Neutrophil (primary cell): ENCODE data around the gene SOX4.

Experiments used
- H3K27ac ChIP-seq: fragments of 200-600 bp; sonication (generic); 2 replicates; pipeline ENCODE4 v1.5.1; 2016; ENCODE audit warnings: mild to moderate bottlenecking, moderate library complexity
- H3K27me3 ChIP-seq: fragments of 200-600 bp; sonication (generic); 2 replicates; pipeline ENCODE4 v1.6.0; 2016; ENCODE audit warnings: mild to moderate bottlenecking
- H3K36me3 ChIP-seq: fragments of 200-600 bp; sonication (generic); 2 replicates; pipeline ENCODE4 v1.5.1; 2017
- H3K4me1 ChIP-seq, 2 experiments: fragments of 200-600 bp in 1 of 2; sonication (generic) in 1 of 2; 1 replicate in 1 of 2; 2 replicates in 1 of 2; pipeline versions ENCODE4 v1.5.1 to v1.6.1; 2013 to 2016; ENCODE audit warnings: low read depth in 1 of 2, low read length in 1 of 2, mild to moderate bottlenecking in 1 of 2, moderate library complexity in 1 of 2; ENCODE audit not compliant: control insufficient read depth in 1 of 2, insufficient read depth in 1 of 2
- H3K4me3 ChIP-seq, 2 experiments: fragments of 200-600 bp in 1 of 2; sonication (generic) in 1 of 2; 1 replicate in 1 of 2; 2 replicates in 1 of 2; pipeline ENCODE4 v1.5.1; 2013 to 2016; ENCODE audit warnings: low read depth in 1 of 2, low read length in 1 of 2, mild to moderate bottlenecking in 1 of 2, moderate library complexity in 1 of 2
- H3K9me3 ChIP-seq: fragments of 200-600 bp; sonication (generic); 2 replicates; pipeline ENCODE4 v1.5.1; 2016
- TF ChIP-seq, protein P1 (sequence below): fragments of 200-600 bp; sonication (generic); IDR thresholded peaks from 2 replicates; pipeline ENCODE4 v1.5.1; 2016; ENCODE audit warnings: antibody characterized with exemption

Gene SOX4

DNA sequence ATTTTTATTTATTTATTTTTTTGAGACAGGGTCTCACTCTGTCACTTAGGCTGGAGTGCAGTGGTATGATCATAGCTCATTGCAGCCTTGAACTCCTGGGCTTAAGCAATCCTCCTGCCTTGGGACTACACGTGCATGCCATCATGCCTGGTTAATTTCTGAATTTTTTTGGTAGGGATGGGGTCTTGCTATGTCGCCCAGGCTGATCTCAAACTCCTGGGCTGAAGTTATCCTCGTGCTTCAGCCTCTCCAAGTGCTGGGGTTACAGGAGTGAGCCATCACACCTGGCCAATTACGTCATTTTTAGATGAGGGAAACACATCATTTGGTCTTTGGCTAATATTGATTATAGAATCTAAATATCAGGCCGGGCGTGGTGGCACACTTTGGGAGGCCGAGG, 32.1 kb downstream of the SOX4 start:
- H3K4me3 ChIP-seq = no peak overlapping the region
- no peaks in the 10 kb centered on the region for H3K36me3 ChIP-seq
- H3K27me3 ChIP-seq = no peaks in the 10 kb centered on the region
- TF ChIP-seq, protein P1, sequence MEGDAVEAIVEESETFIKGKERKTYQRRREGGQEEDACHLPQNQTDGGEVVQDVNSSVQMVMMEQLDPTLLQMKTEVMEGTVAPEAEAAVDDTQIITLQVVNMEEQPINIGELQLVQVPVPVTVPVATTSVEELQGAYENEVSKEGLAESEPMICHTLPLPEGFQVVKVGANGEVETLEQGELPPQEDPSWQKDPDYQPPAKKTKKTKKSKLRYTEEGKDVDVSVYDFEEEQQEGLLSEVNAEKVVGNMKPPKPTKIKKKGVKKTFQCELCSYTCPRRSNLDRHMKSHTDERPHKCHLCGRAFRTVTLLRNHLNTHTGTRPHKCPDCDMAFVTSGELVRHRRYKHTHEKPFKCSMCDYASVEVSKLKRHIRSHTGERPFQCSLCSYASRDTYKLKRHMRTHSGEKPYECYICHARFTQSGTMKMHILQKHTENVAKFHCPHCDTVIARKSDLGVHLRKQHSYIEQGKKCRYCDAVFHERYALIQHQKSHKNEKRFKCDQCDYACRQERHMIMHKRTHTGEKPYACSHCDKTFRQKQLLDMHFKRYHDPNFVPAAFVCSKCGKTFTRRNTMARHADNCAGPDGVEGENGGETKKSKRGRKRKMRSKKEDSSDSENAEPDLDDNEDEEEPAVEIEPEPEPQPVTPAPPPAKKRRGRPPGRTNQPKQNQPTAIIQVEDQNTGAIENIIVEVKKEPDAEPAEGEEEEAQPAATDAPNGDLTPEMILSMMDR = no peak
- no peak overlapping the region for H3K27ac ChIP-seq
- H3K9me3 ChIP-seq = no peaks in the 10 kb centered on the region
- no peaks in the 10 kb centered on the region for H3K4me1 ChIP-seq

DNA sequence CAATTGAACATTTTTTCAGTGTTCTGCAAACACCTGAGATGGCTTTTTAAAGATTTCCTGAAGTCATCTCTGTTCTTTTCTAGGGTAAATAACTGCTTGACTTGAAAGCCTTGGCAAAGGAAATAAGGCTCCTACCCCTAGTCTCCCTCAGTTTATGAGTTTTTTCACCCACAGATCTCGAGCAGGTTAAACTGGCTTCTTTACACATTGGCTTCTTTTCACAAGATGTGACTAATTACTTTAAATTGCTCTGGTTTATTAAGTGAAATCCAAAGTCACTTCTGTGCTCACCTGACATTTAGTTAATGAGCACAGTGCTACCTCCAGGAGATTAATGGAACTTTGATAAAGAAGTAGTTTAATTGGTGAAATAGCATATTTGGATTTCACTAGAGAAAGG, 33.2 kb downstream of the SOX4 start:
- no peaks in the 10 kb centered on the region for H3K9me3 ChIP-seq
- no peaks in the 10 kb centered on the region for H3K4me1 ChIP-seq
- TF ChIP-seq, protein P1 = no peak
- no peaks in the 10 kb centered on the region for H3K36me3 ChIP-seq
- no peak overlapping the region for H3K4me3 ChIP-seq
- no peak overlapping the region for H3K27ac ChIP-seq
- H3K27me3 ChIP-seq = no peaks in the 10 kb centered on the region

DNA sequence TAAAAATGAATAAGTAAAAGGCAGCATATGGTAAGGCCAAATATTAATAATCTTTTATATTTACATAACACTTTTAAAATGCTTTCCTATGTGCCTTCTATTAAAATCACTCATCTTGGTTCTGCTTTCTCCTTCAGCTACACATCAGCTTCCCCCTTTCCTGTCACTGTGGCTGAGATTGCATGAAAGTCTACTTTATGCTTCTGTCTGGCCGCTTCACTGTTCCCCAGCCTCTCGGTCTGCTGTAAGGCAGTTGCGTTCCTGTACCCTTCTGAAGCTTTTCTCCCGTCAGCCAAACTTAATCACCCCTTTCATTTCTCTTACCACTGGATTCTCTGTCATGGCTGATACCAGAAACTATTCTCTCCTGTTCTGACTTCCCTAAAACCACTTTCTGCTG, 34.6 kb downstream of the SOX4 start:
- TF ChIP-seq, protein P1 = no peak
- no peaks in the 10 kb centered on the region for H3K4me1 ChIP-seq
- H3K27me3 ChIP-seq = no peaks in the 10 kb centered on the region
- H3K4me3 ChIP-seq = no peak overlapping the region
- no peaks in the 10 kb centered on the region for H3K9me3 ChIP-seq
- H3K27ac ChIP-seq = no peak overlapping the region
- no peaks in the 10 kb centered on the region for H3K36me3 ChIP-seq

DNA sequence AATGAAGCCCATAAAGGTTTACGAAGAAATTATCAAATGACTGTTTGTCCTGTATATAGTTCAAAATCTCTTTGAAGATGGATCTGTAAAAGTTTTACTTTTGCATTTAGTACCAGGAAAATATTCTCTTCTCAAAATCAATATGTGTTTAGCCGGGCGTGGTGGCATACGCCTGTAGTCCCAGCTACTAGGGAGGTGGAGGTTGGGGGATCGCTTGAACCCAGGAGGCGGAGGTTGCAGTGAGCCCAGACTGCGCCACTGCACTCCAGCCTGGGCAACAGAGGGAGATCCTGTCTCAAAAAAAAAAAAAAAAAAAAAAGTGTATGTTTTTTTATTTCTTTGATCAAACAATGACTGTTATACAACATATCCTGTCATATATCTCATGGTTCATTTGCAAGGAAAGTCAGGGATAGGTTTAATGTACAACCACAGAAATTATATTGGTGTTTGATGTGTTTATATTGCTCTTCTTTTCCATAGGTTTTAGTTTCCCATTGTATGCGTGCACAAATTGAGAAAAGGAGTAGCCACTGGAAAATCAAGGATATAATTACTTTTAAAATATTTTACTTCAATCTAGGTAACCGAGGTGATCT, 40.1 kb downstream of the SOX4 start:
- Histone ChIP-seq H3K36me3 (no peaks in the 10 kb centered on the region), H3K27me3 (no peaks in the 10 kb centered on the region), H3K4me1 (no peaks in the 10 kb centered on the region), H3K4me3 (no peak overlapping the region), H3K9me3 (no peaks in the 10 kb centered on the region), H3K27ac (no peak overlapping the region)
- TF ChIP-seq, protein P1 = no peak

DNA sequence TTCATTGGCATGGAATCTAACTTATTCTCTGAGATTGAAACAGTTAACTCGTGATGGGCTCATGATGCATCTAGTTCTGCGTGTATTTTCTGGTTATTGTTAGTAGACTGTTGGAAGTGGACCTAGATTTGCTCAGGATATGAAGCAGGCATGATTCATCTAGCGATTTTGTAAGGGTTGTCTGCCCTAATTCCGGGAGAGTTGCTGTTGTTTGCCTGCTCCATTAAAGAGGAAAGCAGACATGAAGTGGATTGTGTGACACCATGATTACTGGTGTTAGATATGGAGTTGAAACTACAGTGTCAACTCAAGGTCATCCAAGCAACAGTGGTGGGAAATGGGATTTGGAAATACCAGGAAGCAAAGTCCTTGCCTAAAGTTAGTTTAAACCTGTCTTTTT, 41.0 kb downstream of the SOX4 start:
- Histone ChIP-seq H3K27ac (no peak overlapping the region), H3K4me1 (no peaks in the 10 kb centered on the region), H3K9me3 (no peaks in the 10 kb centered on the region), H3K27me3 (no peaks in the 10 kb centered on the region), H3K36me3 (no peaks in the 10 kb centered on the region), H3K4me3 (no peak overlapping the region)
- TF ChIP-seq, protein P1 = no peak

DNA sequence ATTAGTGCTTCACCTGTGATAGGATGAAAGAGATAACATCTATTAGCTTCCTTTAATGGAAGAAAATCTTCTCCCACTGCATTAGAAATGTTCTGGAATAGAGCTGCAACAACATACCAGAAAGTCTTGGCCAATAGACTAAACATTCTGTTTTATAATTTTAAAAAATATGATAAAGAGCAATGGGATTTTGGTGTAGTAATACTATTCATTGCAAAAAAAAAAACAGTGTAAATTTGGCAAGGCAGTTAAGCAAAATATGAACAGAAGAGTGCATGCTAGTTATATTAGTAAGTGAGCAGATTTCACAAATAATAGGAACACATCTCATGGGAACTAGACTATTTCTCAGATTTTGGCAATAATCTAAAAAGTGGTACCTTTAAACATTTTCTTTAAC, 43.3 kb downstream of the SOX4 start:
- H3K4me3 ChIP-seq = no peak overlapping the region
- no peaks in the 10 kb centered on the region for H3K27me3 ChIP-seq
- no peaks in the 10 kb centered on the region for H3K4me1 ChIP-seq
- H3K9me3 ChIP-seq = no peaks in the 10 kb centered on the region
- TF ChIP-seq, protein P1 = no peak
- H3K27ac ChIP-seq = no peak overlapping the region
- no peaks in the 10 kb centered on the region for H3K36me3 ChIP-seq
